ENCODE measurements around the gene TMEM108. TPM values are rescaled to one million over a fixed set of nuclear protein-coding genes. Genes with fewer than 3 reads are reported as not detected.

TMEM108 gene
- 0.09 TPM in 1 of 2 replicates, not detected in the other for total RNA-seq

GRCh38 chr3:133038089-133038730 is at the start of gene TMEM108:
Gene TMEM108, plus strand, starts transcription at chr3:133038391.

GRCh38 chr3:133400006-133400515 is 361.9 kb downstream of the TMEM108 start, which contains the start of gene BFSP2:
Gene BFSP2, plus strand, starts transcription at chr3:133400056. Its CDS starts 28 bp downstream, at chr3:133400084.

